CD14-positive monocyte (primary cell): ENCODE results near the gene CRY1. TPM values are rescaled to one million over a fixed set of nuclear protein-coding genes. Genes with fewer than 3 reads are reported as not detected.

Experiments
- DNase-seq, 3 donors: peaks; one replicate each; pipeline ENCODE4 v3.0.0-alpha.2; 2011 to 2022
- H2AFZ ChIP-seq: 2 replicates; pipeline ENCODE4 v1.6.0; 2012; ENCODE audit warnings: mild to moderate bottlenecking, low read depth, low read length, inconsistent platforms; ENCODE audit not compliant: insufficient read depth, poor library complexity, severe bottlenecking
- H3K27ac ChIP-seq, 2 donors: 1 replicate in 1 of 2; 2 replicates in 1 of 2; pipeline ENCODE4 v1.5.1; 2012 to 2013; ENCODE audit warnings: low read length in 2 of 2, control low read depth in 1 of 2, inconsistent platforms in 1 of 2, low read depth in 1 of 2, mild to moderate bottlenecking in 1 of 2
- H3K27me3 ChIP-seq, 2 donors: one replicate each; pipeline versions ENCODE4 v1.6.0 to v1.6.1; 2011 to 2013; ENCODE audit warnings: low read length in 2 of 2; ENCODE audit not compliant: control insufficient read depth in 2 of 2, insufficient read depth in 2 of 2
- H3K36me3 ChIP-seq, 2 donors: replicated peaks in 1 of 2; 1 replicate in 1 of 2; 2 replicates in 1 of 2; pipeline versions ENCODE4 v1.5.1 to v1.6.1; 2012 to 2013; ENCODE audit warnings: low read length in 2 of 2, control low read depth in 1 of 2, inconsistent platforms in 1 of 2, mild to moderate bottlenecking in 1 of 2; ENCODE audit not compliant: insufficient read depth in 2 of 2, control insufficient read depth in 1 of 2
- H3K4me1 ChIP-seq, 2 donors: 1 replicate in 1 of 2; 2 replicates in 1 of 2; pipeline versions ENCODE4 v1.5.1 to v1.6.1; 2012 to 2013; ENCODE audit warnings: low read length in 2 of 2, control low read depth in 1 of 2, inconsistent platforms in 1 of 2, mild to moderate bottlenecking in 1 of 2, moderate library complexity in 1 of 2; ENCODE audit not compliant: insufficient read depth in 2 of 2, control insufficient read depth in 1 of 2
- H3K4me2 ChIP-seq: replicated peaks from 2 replicates; pipeline ENCODE3; 2012; ENCODE audit warnings: low read length, moderate library complexity, mild to moderate bottlenecking; ENCODE audit not compliant: poor library complexity, severe bottlenecking; ENCODE audit errors: extremely low read depth
- H3K4me3 ChIP-seq, 3 experiments: fragments of 200-600 bp in 1 of 3; sonication (generic) in 1 of 3; replicated peaks in 1 of 3; 1 replicate in 2 of 3; 2 replicates in 1 of 3; pipeline ENCODE4 v1.5.1; 2011 to 2013; ENCODE audit warnings: low read length in 3 of 3, mild to moderate bottlenecking in 3 of 3, control low read depth in 2 of 3, low read depth in 2 of 3, inconsistent platforms in 1 of 3, moderate library complexity in 1 of 3
- H3K79me2 ChIP-seq: 2 replicates; pipeline ENCODE4 v1.6.0; 2012; ENCODE audit warnings: mild to moderate bottlenecking, control low read depth, inconsistent platforms, low read length, moderate library complexity; ENCODE audit not compliant: insufficient read depth
- H3K9ac ChIP-seq: 2 replicates; pipeline ENCODE4 v1.6.0; 2017; ENCODE audit warnings: low read length, mild to moderate bottlenecking; ENCODE audit not compliant: insufficient read depth, poor library complexity, severe bottlenecking
- H3K9me3 ChIP-seq, 2 donors: replicated peaks in 1 of 2; 1 replicate in 1 of 2; 2 replicates in 1 of 2; pipeline versions ENCODE4 v1.5.1 to v1.6.1; 2012 to 2013; ENCODE audit warnings: low read length in 2 of 2, control low read depth in 1 of 2; ENCODE audit not compliant: control insufficient read depth in 1 of 2, insufficient read depth in 1 of 2
- H4K20me1 ChIP-seq: 2 replicates; pipeline ENCODE4 v1.6.0; 2012; ENCODE audit warnings: mild to moderate bottlenecking, low read length, control low read depth, moderate library complexity; ENCODE audit not compliant: insufficient read depth
- H3K27ac Mint-ChIP-seq, 7 donors: one replicate each; pipeline ENCODE4 v1.8.0; 2020; ENCODE audit warnings: mild to moderate bottlenecking in 7 of 7, mixed read lengths in 7 of 7, moderate library complexity in 6 of 7, inconsistent platforms in 2 of 7
- H3K27me3 Mint-ChIP-seq, 3 donors: one replicate each; pipeline ENCODE4 v1.8.0; 2021 to 2022; ENCODE audit warnings: low read depth in 3 of 3, mild to moderate bottlenecking in 3 of 3, mixed read lengths in 3 of 3, moderate library complexity in 3 of 3, inconsistent platforms in 1 of 3
- H3K36me3 Mint-ChIP-seq, 2 donors: one replicate each; pipeline ENCODE4 v1.8.0; 2020; ENCODE audit warnings: mixed read lengths in 2 of 2, inconsistent platforms in 1 of 2, mild to moderate bottlenecking in 1 of 2
- H3K4me1 Mint-ChIP-seq: one replicate; pipeline ENCODE4 v1.8.0; 2020; ENCODE audit warnings: mild to moderate bottlenecking, mixed read lengths
- H3K4me3 Mint-ChIP-seq, 2 donors: one replicate each; pipeline ENCODE4 v1.8.0; 2020; ENCODE audit warnings: mild to moderate bottlenecking in 2 of 2, mixed read lengths in 2 of 2, moderate library complexity in 1 of 2
- H3K9me3 Mint-ChIP-seq, 7 donors: one replicate each; pipeline ENCODE4 v1.8.0; 2020 to 2022; ENCODE audit warnings: mixed read lengths in 7 of 7, mild to moderate bottlenecking in 6 of 7, moderate library complexity in 6 of 7, inconsistent platforms in 2 of 7
- WGBS: methylation state at CpG from one replicate; pipeline ENCODE4 v1.1.5; 2013; ENCODE audit warnings: missing lambda C conversion rate; ENCODE audit not compliant: insufficient coverage; 5-methylcytosine and 5-hydroxymethylcytosine counted together
- intact Hi-C, 2 donors: fragments of 100-400 bp; cut with micrococcal nuclease; formaldehyde crosslinking; loops; one replicate each; pipeline versions ENCODE4 v1.15.0 to v1.15.1; 2023
- polyA minus RNA-seq: library from RNA; depleted of rRNA, polyadenylated mRNA; stranded (reverse); fragments of >200 nt; gene quantifications from 2 replicates; pipeline ENCODE4 v1.2.3, GENCODE V29; 2012
- polyA plus RNA-seq, 3 donors: library from polyadenylated mRNA; depleted of rRNA in 1 of 3; unstranded in 2 of 3; stranded (reverse) in 1 of 3; fragments of 300-500 nt in 2 of 3; fragments of >200 nt in 1 of 3; fragmentation: Illumina TruSeq in 2 of 3; gene quantifications; 1 replicate in 2 of 3; 2 replicates in 1 of 3; pipeline ENCODE4 v1.2.3, GENCODE V29; 2012 to 2021
- total RNA-seq, 12 experiments: library from RNA in 1 of 12; stranded (reverse) in 1 of 12; fragments of 120-200 nt in 1 of 12; gene quantifications; one replicate each; pipeline ENCODE4 v1.2.4 and lab custom pipeline; 2013 to 2026; ENCODE audit warnings: mixed read lengths in 6 of 12, inconsistent platforms in 1 of 12
- TF ChIP-seq, protein P1 (sequence below): fragments of 200-600 bp; IDR thresholded peaks from one replicate; pipeline ENCODE4 v1.8.0; 2022; ENCODE audit warnings: antibody characterized with exemption, mild to moderate bottlenecking

Gene CRY1
- 3.9 TPM for total RNA-seq (2013)
- polyA plus RNA-seq (1 to 10 TPM; 3.8 to 7.7 (median 5.8) TPM), polyA minus RNA-seq (5.4 and 8.7 TPM in 2 replicates), total RNA-seq (lab: John Stamatoyannopoulos, UW) (31.3 to 60.5 (median 52.6) reads per million in 11 experiments)

DNA sequence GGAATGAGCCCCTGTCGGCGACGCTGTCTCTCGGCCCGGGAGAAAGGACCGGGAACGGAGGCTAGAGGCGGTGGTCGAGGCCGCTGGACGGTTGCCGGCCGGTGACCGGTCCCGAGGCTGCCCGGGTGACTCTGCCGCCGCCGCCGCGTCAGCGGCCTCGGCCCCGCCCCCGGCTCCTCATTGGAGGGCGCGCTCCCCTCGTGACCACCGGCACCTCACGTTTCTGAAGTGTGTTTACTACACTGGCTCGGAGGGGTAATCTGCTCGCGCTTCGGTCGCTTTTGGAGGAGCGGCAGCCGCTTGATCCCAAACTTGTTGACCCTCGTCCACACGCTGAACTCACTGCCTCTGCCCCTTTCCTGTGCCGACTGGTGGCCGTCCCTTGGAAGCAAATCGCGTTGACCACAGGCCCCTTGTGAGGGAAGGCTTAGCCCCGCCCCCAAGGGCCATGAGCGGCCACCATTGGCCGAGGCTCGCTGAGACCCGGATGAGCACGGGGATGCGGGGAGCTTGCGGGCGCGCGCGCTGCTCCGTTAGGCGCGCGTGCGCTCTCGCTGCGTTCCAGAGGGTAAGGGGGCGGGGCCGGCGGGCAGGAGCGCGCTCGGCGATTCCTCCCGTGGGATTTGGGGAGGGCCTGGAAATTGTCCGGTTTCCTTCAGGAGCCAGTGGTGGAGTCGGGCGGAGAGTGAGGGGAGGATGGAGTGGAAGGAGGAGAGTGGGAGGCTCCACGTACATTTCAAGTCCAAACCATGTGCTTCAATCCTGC is at the start of gene CRY1:
Gene CRY1 (minus strand): TSS at position 133 of the 766 bp plus-strand sequence. CDS start 588 bp downstream, outside the sequence.
- Histone ChIP-seq H3K4me3 (peak within 1 kb of the TSS; percentile 52 to 79 (median 72)), H3K9me3 (peaks cover 6% of the 10 kb centered on the region in 2 donors), H3K27me3 (peaks cover 0 to 7% of the 10 kb centered on the region in 2 donors), H3K4me1 (peaks cover 22 to 26% of the 10 kb centered on the region in 2 donors), H3K79me2 (no peaks in the 10 kb centered on the region), H4K20me1 (no peaks in the 10 kb centered on the region), H3K4me2 (peak within 1 kb of the TSS; percentile 72), H3K36me3 (no peaks in the 10 kb centered on the region), H2AFZ (peak within 1 kb of the TSS; percentile 94), H3K27ac (peak within 1 kb of the TSS; percentile 87 to 94), H3K9ac (peak within 1 kb of the TSS; percentile 77)
- Mint-ChIP-seq H3K9me3 (peaks cover 11 to 20% (median 15%) of the 10 kb centered on the region in 7 donors), H3K27me3 (peaks cover 0 to 4% (median 0%) of the 10 kb centered on the region in 3 donors), H3K4me3 (no peak within 1 kb of the TSS), H3K36me3 (no peaks in the 10 kb centered on the region), H3K27ac (peak within 1 kb of the TSS in 2 of 7 donors; percentile 73 to 95), H3K4me1 (peaks cover 9% of the 10 kb centered on the region)
- intact Hi-C loops: no loop called here
- TF ChIP-seq, protein P1, sequence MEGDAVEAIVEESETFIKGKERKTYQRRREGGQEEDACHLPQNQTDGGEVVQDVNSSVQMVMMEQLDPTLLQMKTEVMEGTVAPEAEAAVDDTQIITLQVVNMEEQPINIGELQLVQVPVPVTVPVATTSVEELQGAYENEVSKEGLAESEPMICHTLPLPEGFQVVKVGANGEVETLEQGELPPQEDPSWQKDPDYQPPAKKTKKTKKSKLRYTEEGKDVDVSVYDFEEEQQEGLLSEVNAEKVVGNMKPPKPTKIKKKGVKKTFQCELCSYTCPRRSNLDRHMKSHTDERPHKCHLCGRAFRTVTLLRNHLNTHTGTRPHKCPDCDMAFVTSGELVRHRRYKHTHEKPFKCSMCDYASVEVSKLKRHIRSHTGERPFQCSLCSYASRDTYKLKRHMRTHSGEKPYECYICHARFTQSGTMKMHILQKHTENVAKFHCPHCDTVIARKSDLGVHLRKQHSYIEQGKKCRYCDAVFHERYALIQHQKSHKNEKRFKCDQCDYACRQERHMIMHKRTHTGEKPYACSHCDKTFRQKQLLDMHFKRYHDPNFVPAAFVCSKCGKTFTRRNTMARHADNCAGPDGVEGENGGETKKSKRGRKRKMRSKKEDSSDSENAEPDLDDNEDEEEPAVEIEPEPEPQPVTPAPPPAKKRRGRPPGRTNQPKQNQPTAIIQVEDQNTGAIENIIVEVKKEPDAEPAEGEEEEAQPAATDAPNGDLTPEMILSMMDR: no peak
- DNase-seq: peak; percentile 86 to 90 (median 90)
- WGBS: under 1% methylated on average over 73 of the region's 74 CpGs

DNA sequence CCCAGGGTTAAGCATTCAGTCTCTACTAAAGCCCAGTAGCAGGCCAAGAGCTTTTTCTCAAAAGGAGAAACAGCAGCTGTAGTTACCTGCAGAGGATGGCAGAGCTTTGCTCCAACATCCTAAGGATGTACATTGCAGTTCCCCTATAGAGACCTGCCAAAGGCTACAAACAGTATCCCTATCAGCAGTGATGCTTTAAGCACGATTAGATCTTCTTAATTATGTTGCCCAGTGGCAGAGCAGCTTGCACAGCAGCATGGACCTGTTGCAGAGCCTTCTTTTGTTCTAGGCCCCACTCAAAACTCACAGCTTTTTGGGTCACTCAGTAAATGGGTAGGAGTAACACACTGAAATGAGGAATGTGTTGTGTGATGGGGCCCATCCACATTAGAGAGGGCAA is 46.4 kb upstream of the CRY1 start:
- Mint-ChIP-seq H3K4me1 (peaks cover under 1% of the 10 kb centered on the region), H3K9me3 (peaks cover 0 to 2% (median 0%) of the 10 kb centered on the region in 7 donors), H3K27ac (no peak overlapping the region), H3K4me3 (no peak overlapping the region), H3K36me3 (no peaks in the 10 kb centered on the region), H3K27me3 (no peaks in the 10 kb centered on the region)
- Histone ChIP-seq H3K9ac (no peak overlapping the region), H3K4me3 (no peak overlapping the region), H4K20me1 (no peaks in the 10 kb centered on the region), H2AFZ (no peak overlapping the region), H3K4me1 (no peaks in the 10 kb centered on the region), H3K27me3 (no peaks in the 10 kb centered on the region), H3K9me3 (no peaks in the 10 kb centered on the region), H3K36me3 (no peaks in the 10 kb centered on the region), H3K79me2 (no peaks in the 10 kb centered on the region), H3K4me2 (no peak overlapping the region), H3K27ac (no peak overlapping the region)
- 82% methylated on average over 1 of the region's 1 CpG for WGBS
- intact Hi-C loops: no loop called here
- DNase-seq: no peak
- TF ChIP-seq, protein P1: no peak
